ENCODE data around the gene PDSS2. TPM values are rescaled to one million over a fixed set of nuclear protein-coding genes. Genes with fewer than 3 reads are reported as not detected.

The PDSS2 gene
- 6.5 TPM for total RNA-seq (ENCODE audit: unreplicated experiment)
- long read RNA-seq, partial matches to known transcripts: 1 of 2 reads
- long read RNA-seq, other reads (novel, unspliced or antisense): 1 of 2 reads

GRCh38 chr6:107459283-107460082 lies at the start of gene PDSS2:
PDSS2 (minus strand) TSS chr6:107459564; CDS start chr6:107459285, 279 bp downstream.
- H3K4me1 Mint-ChIP-seq (ENCODE audit: low read depth, unreplicated experiment): peaks cover 3% of the 10 kb centered on the region
- peak within 1 kb of the TSS; percentile 95 for H3K4me3 Mint-ChIP-seq (ENCODE audit: unreplicated experiment)
- H3K27me3 Mint-ChIP-seq (ENCODE audit: unreplicated experiment): peaks cover 2% of the 10 kb centered on the region
- peak; percentile 98 for DNase-seq
- peaks cover 8% of the 10 kb centered on the region for H3K9me3 Mint-ChIP-seq (ENCODE audit: unreplicated experiment)
- peak within 1 kb of the TSS; percentile 75 for H3K27ac Mint-ChIP-seq (ENCODE audit: unreplicated experiment)
- peak; percentile 16 for TF ChIP-seq CTCF (IDR thresholded peaks at IDR 0.05; ENCODE audit: partially characterized antibody, unreplicated experiment)
- no peaks in the 10 kb centered on the region for H3K36me3 Mint-ChIP-seq (ENCODE audit: unreplicated experiment)

GRCh38 chr6:107506145-107506544 lies 46.8 kb upstream of the PDSS2 start:
- Mint-ChIP-seq H3K36me3 (ENCODE audit: unreplicated experiment) (peaks cover 5% of the 10 kb centered on the region), H3K4me1 (ENCODE audit: low read depth, unreplicated experiment) (peaks cover 6% of the 10 kb centered on the region), H3K4me3 (ENCODE audit: unreplicated experiment) (no peak overlapping the region), H3K27ac (ENCODE audit: unreplicated experiment) (no peak overlapping the region), H3K9me3 (ENCODE audit: unreplicated experiment) (no peaks in the 10 kb centered on the region), H3K27me3 (ENCODE audit: unreplicated experiment) (no peaks in the 10 kb centered on the region)
- no peak for TF ChIP-seq CTCF (IDR thresholded peaks at IDR 0.05; ENCODE audit: partially characterized antibody, unreplicated experiment)
- no peak for DNase-seq

- Mint-ChIP-seq H3K9me3 (ENCODE audit: unreplicated experiment) (no peaks in the 10 kb centered on the region), H3K4me1 (ENCODE audit: low read depth, unreplicated experiment) (peaks cover 6% of the 10 kb centered on the region), H3K27ac (ENCODE audit: unreplicated experiment) (no peak overlapping the region), H3K36me3 (ENCODE audit: unreplicated experiment) (peaks cover 5% of the 10 kb centered on the region), H3K27me3 (ENCODE audit: unreplicated experiment) (no peaks in the 10 kb centered on the region), H3K4me3 (ENCODE audit: unreplicated experiment) (no peak overlapping the region)
- no peak for DNase-seq
- no peak for TF ChIP-seq CTCF (IDR thresholded peaks at IDR 0.05; ENCODE audit: partially characterized antibody, unreplicated experiment)
These were observed 45.1 kb upstream of the PDSS2 start for GRCh38 chr6:107504270-107505026.

GRCh38 chr6:107496892-107497684 lies 37.7 kb upstream of the PDSS2 start:
- H3K27me3 Mint-ChIP-seq (ENCODE audit: unreplicated experiment): no peaks in the 10 kb centered on the region
- H3K36me3 Mint-ChIP-seq (ENCODE audit: unreplicated experiment): no peaks in the 10 kb centered on the region
- no peaks in the 10 kb centered on the region for H3K9me3 Mint-ChIP-seq (ENCODE audit: unreplicated experiment)
- no peak overlapping the region for H3K27ac Mint-ChIP-seq (ENCODE audit: unreplicated experiment)
- DNase-seq: no peak
- no peak overlapping the region for H3K4me3 Mint-ChIP-seq (ENCODE audit: unreplicated experiment)
- peaks cover 11% of the 10 kb centered on the region for H3K4me1 Mint-ChIP-seq (ENCODE audit: low read depth, unreplicated experiment)
- TF ChIP-seq CTCF (IDR thresholded peaks at IDR 0.05; ENCODE audit: partially characterized antibody, unreplicated experiment): no peak

Data from glutamatergic neuron (in vitro differentiated cells).